ENCODE data around the gene P2RY14.

The P2RY14 gene

DNA sequence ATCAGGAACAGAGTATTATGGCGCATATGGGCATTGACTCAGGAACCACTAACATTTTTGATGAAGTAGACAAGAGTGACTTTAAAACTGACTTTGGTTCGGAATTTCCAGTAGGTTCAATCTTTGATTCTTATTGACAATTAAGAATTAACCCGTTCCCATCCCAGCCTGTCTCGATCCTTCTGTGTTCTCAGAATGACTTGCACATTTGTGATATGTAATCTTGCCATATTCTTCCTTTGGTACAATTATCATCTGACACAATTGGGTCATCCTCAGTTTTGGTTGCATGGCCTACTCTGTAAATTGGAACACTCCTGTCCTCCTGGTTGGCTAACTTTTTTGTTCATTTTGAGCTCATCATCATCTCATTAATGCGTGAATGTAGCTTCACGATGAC, 85.8 kb downstream of the P2RY14 start:
- no peak overlapping the region for H3K4me2 ChIP-seq (ENCODE audit: low read length)
- H3K9ac ChIP-seq (ENCODE audit: low read length) = no peak overlapping the region
- H3K27me3 ChIP-seq (ENCODE audit: low read depth, low read length) = no peaks in the 10 kb centered on the region
- peaks cover 21% of the 10 kb centered on the region for H3K4me1 ChIP-seq (ENCODE audit: low read length)
- no peaks in the 10 kb centered on the region for H4K20me1 ChIP-seq (ENCODE audit: insufficient read depth, low read length)
- no peaks in the 10 kb centered on the region for H3K79me2 ChIP-seq (ENCODE audit: low read length)
- no peak overlapping the region for H3K27ac ChIP-seq (ENCODE audit: low read length)
- H3K36me3 ChIP-seq (replicated peaks; ENCODE audit: low read depth, low read length) = peaks cover 8% of the 10 kb centered on the region
- no peak overlapping the region for H2AFZ ChIP-seq (ENCODE audit: low read depth, low read length)
- H3K4me3 ChIP-seq (ENCODE audit: low read length) = no peak overlapping the region
- TF ChIP-seq, protein P1, sequence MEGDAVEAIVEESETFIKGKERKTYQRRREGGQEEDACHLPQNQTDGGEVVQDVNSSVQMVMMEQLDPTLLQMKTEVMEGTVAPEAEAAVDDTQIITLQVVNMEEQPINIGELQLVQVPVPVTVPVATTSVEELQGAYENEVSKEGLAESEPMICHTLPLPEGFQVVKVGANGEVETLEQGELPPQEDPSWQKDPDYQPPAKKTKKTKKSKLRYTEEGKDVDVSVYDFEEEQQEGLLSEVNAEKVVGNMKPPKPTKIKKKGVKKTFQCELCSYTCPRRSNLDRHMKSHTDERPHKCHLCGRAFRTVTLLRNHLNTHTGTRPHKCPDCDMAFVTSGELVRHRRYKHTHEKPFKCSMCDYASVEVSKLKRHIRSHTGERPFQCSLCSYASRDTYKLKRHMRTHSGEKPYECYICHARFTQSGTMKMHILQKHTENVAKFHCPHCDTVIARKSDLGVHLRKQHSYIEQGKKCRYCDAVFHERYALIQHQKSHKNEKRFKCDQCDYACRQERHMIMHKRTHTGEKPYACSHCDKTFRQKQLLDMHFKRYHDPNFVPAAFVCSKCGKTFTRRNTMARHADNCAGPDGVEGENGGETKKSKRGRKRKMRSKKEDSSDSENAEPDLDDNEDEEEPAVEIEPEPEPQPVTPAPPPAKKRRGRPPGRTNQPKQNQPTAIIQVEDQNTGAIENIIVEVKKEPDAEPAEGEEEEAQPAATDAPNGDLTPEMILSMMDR (IDR thresholded peaks at IDR 0.05; ENCODE audit: low read depth, low read length) = no peak
- no peak for TF ChIP-seq EZH2phosphoT487 (IDR thresholded peaks at IDR 0.05; ENCODE audit: low read depth)
- no peaks in the 10 kb centered on the region for H3K9me3 ChIP-seq (ENCODE audit: insufficient read depth, low read length)

DNA sequence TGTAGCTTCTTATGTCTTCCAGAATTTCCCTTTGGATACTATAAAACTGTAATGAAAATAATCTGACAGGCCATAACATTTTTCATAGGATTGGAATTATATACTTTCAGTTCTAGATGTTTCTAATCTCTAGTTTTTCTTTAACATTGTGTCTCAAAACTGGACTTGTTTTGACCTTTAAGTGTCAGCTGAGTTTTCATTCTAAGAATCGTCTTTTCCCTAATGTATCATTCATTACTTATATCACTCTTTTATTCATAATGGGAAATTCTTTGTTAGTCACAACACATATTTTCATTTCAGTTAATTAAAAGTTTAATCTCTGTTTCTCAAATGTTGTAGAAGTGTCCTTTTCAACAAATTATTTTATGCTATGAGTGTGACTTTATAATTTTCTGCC, 87.2 kb downstream of the P2RY14 start:
- Histone ChIP-seq H3K27ac (ENCODE audit: low read length) (no peak overlapping the region), H3K36me3 (replicated peaks; ENCODE audit: low read depth, low read length) (peaks cover 8% of the 10 kb centered on the region)

DNA sequence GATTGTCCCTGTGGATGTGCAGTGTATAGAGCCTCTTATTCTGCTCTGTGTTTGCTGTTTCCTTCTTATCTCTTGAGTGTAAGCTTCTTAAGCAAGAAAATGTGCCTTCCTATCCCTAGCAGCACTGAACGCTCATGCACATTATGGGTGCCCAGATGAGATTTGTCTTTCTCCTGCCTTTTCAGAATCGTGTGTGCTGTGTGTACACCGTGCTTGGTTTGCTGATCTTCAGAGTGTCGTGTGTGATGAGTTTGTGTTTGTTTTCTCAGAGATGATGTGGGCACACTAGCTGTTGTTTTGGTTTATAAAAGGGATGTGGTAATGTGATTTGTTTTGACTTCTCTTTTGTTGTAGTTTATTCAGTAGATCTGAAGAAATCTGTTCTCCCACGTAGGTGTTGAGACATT, 95.1 kb downstream of the P2RY14 start:
- Histone ChIP-seq H3K27ac (ENCODE audit: low read length) (no peak overlapping the region), H2AFZ (ENCODE audit: low read depth, low read length) (no peak overlapping the region)

More for the DNA sequence above, 87.2 kb downstream of the P2RY14 start:
- H3K9me3 ChIP-seq (ENCODE audit: insufficient read depth, low read length) = no peaks in the 10 kb centered on the region
- H3K4me2 ChIP-seq (ENCODE audit: low read length) = no peak overlapping the region
- no peak for TF ChIP-seq EZH2phosphoT487 (IDR thresholded peaks at IDR 0.05; ENCODE audit: low read depth)
- H2AFZ ChIP-seq (ENCODE audit: low read depth, low read length) = no peak overlapping the region
- H3K27me3 ChIP-seq (ENCODE audit: low read depth, low read length) = no peaks in the 10 kb centered on the region
- no peak overlapping the region for H3K9ac ChIP-seq (ENCODE audit: low read length)
- no peak overlapping the region for H3K4me3 ChIP-seq (ENCODE audit: low read length)
- no peaks in the 10 kb centered on the region for H3K79me2 ChIP-seq (ENCODE audit: low read length)
- peaks cover 36% of the 10 kb centered on the region for H3K4me1 ChIP-seq (ENCODE audit: low read length)
- no peaks in the 10 kb centered on the region for H4K20me1 ChIP-seq (ENCODE audit: insufficient read depth, low read length)

DNA sequence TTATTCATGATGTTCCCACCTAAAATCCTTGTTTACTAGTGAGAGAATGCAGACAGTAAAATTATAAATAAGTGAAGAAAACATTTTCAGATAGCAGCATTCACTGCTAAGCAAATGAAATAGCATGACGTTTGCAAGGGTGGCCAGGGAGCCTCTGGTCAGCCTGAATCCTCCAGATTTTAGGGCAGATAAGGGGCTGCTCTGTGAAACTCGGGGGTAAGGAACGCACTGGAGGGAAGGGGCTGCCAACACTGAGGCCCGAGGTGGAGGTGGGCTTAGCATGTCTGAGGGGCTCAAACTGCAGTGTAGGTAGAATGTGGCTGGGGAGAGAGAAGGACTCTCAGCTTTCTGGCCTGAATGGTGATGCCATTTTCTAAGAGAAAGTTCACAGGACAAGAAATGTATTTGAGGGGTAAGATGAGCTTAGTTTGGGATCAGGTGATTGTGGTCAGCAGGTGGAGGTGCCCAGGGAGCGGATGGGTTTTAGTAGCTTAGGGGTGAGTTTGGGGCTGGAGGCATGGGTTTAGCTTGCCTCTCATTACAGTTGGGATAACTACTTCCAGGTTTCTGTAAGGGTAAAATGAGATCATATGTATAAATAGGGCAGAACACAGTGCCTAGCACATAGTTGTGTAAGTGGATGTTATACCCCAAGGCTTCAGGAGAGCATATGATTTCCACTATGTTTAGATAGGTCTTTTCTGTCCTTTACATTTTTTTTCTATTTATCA, 95.8 kb downstream of the P2RY14 start:
- H3K27me3 ChIP-seq (ENCODE audit: low read depth, low read length) = no peaks in the 10 kb centered on the region
- H3K36me3 ChIP-seq (replicated peaks; ENCODE audit: low read depth, low read length) = no peaks in the 10 kb centered on the region
- no peak overlapping the region for H3K9ac ChIP-seq (ENCODE audit: low read length)

More for the DNA sequence above, 95.1 kb downstream of the P2RY14 start:
- Histone ChIP-seq H4K20me1 (ENCODE audit: insufficient read depth, low read length) (no peaks in the 10 kb centered on the region), H3K79me2 (ENCODE audit: low read length) (no peaks in the 10 kb centered on the region), H3K4me1 (ENCODE audit: low read length) (peaks cover 17% of the 10 kb centered on the region), H3K27me3 (ENCODE audit: low read depth, low read length) (no peaks in the 10 kb centered on the region), H3K9me3 (ENCODE audit: insufficient read depth, low read length) (no peaks in the 10 kb centered on the region), H3K9ac (ENCODE audit: low read length) (no peak overlapping the region), H3K4me3 (ENCODE audit: low read length) (no peak overlapping the region), H3K4me2 (ENCODE audit: low read length) (no peak overlapping the region), H3K36me3 (replicated peaks; ENCODE audit: low read depth, low read length) (no peaks in the 10 kb centered on the region)
- TF ChIP-seq, protein P1 (IDR thresholded peaks at IDR 0.05; ENCODE audit: low read depth, low read length) = no peak
- no peak for TF ChIP-seq EZH2phosphoT487 (IDR thresholded peaks at IDR 0.05; ENCODE audit: low read depth)

More for the DNA sequence above, 95.8 kb downstream of the P2RY14 start:
- H2AFZ ChIP-seq (ENCODE audit: low read depth, low read length) = no peak overlapping the region
- no peak overlapping the region for H3K27ac ChIP-seq (ENCODE audit: low read length)
- H4K20me1 ChIP-seq (ENCODE audit: insufficient read depth, low read length) = no peaks in the 10 kb centered on the region
- no peaks in the 10 kb centered on the region for H3K9me3 ChIP-seq (ENCODE audit: insufficient read depth, low read length)
- TF ChIP-seq, protein P1 (IDR thresholded peaks at IDR 0.05; ENCODE audit: low read depth, low read length) = no peak
- no peak for TF ChIP-seq EZH2phosphoT487 (IDR thresholded peaks at IDR 0.05; ENCODE audit: low read depth)
- no peak overlapping the region for H3K4me3 ChIP-seq (ENCODE audit: low read length)
- H3K79me2 ChIP-seq (ENCODE audit: low read length) = no peaks in the 10 kb centered on the region
- no peak overlapping the region for H3K4me2 ChIP-seq (ENCODE audit: low read length)
- peaks cover 14% of the 10 kb centered on the region for H3K4me1 ChIP-seq (ENCODE audit: low read length)
